HG02623 (cell line): ENCODE measurements around the gene DEPDC5.
"Not testable (repeated sequence)": the region's sequence is repeated elsewhere in the genome, so short reads cannot be mapped to it uniquely, and the experiment has no call there.

Source experiments
- ATAC-seq: cut with Tn5 transposase; IDR thresholded peaks from one replicate; pipeline ENCODE4 v1.9.1; 2021; ENCODE audit warnings: moderate library complexity; ENCODE audit not compliant: unreplicated experiment

DEPDC5 gene

GRCh38 chr22:31813898-31814297 lies 60.1 kb downstream of the DEPDC5 start:
- not testable (repeated sequence) for ATAC-seq

GRCh38 chr22:31814942-31815341 lies 61.1 kb downstream of the DEPDC5 start:
- no peak for ATAC-seq

GRCh38 chr22:31815383-31815814 lies 61.6 kb downstream of the DEPDC5 start:
- ATAC-seq: not testable (repeated sequence)

GRCh38 chr22:31816750-31817149 lies 62.9 kb downstream of the DEPDC5 start:
- ATAC-seq: no peak

- ATAC-seq: no peak
These were observed 64.9 kb downstream of the DEPDC5 start for GRCh38 chr22:31818481-31819392.

GRCh38 chr22:31820655-31821054 lies 66.8 kb downstream of the DEPDC5 start:
- no peak for ATAC-seq

GRCh38 chr22:31821572-31821971 lies 67.8 kb downstream of the DEPDC5 start:
- ATAC-seq: no peak

- no peak for ATAC-seq
These were observed 68.7 kb downstream of the DEPDC5 start for GRCh38 chr22:31822523-31822922.

- no peak for ATAC-seq
These were observed 71.7 kb downstream of the DEPDC5 start for GRCh38 chr22:31825513-31825912.

- no peak for ATAC-seq
These were observed 72.6 kb downstream of the DEPDC5 start for GRCh38 chr22:31826443-31826842.

GRCh38 chr22:31828739-31829138 lies 74.9 kb downstream of the DEPDC5 start:
- no peak for ATAC-seq

- ATAC-seq: no peak
These were observed 75.7 kb downstream of the DEPDC5 start for GRCh38 chr22:31829505-31829904.

- ATAC-seq: no peak
These were observed 76.9 kb downstream of the DEPDC5 start for GRCh38 chr22:31830721-31831070.

GRCh38 chr22:31833930-31834329 lies 80.1 kb downstream of the DEPDC5 start:
- ATAC-seq: no peak

GRCh38 chr22:31836010-31836409 lies 82.2 kb downstream of the DEPDC5 start:
- no peak for ATAC-seq

GRCh38 chr22:31838917-31839316 lies 85.1 kb downstream of the DEPDC5 start:
- ATAC-seq: no peak

- no peak for ATAC-seq
These were observed 86.2 kb downstream of the DEPDC5 start for GRCh38 chr22:31839986-31840385.

GRCh38 chr22:31840585-31840984 lies 86.8 kb downstream of the DEPDC5 start:
- no peak for ATAC-seq

GRCh38 chr22:31841078-31841827 lies 87.4 kb downstream of the DEPDC5 start:
- no peak for ATAC-seq

- ATAC-seq: no peak
These were observed 89.7 kb downstream of the DEPDC5 start for GRCh38 chr22:31843526-31843925.

- no peak for ATAC-seq
These were observed 91.1 kb downstream of the DEPDC5 start for GRCh38 chr22:31844941-31845340.
